ENCODE measurements around the gene CX3CL1. TPM values are rescaled to one million over a fixed set of nuclear protein-coding genes. Genes with fewer than 3 reads are reported as not detected.

The CX3CL1 gene
- total and polyA plus RNA-seq, 10 of the 15 experiments (the other 5 are each of a cell fraction or from before 2014, with no cell fraction given): 0.03 to 1.2 (median 0.46) TPM

DNA sequence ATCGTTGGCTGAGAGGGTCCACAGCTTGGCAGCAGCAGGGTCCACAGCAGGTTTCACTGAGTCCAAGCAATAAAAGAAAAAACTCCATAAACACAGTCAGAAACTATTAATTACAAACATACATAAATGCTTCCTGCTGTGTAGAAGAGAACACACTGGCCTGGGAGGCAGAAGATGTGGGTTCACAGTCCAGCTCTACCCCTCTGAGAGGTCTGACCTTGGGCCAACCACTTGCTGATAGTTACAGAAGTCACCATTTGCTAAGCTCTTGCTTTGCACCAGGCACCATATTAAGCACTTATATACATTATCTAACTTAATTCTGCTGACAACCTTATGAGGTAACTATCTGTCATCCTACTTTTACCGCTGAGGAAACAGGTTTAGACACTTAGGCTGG is 60.2 kb downstream of the CX3CL1 start (continued):
- TF ChIP-seq, protein P1, sequence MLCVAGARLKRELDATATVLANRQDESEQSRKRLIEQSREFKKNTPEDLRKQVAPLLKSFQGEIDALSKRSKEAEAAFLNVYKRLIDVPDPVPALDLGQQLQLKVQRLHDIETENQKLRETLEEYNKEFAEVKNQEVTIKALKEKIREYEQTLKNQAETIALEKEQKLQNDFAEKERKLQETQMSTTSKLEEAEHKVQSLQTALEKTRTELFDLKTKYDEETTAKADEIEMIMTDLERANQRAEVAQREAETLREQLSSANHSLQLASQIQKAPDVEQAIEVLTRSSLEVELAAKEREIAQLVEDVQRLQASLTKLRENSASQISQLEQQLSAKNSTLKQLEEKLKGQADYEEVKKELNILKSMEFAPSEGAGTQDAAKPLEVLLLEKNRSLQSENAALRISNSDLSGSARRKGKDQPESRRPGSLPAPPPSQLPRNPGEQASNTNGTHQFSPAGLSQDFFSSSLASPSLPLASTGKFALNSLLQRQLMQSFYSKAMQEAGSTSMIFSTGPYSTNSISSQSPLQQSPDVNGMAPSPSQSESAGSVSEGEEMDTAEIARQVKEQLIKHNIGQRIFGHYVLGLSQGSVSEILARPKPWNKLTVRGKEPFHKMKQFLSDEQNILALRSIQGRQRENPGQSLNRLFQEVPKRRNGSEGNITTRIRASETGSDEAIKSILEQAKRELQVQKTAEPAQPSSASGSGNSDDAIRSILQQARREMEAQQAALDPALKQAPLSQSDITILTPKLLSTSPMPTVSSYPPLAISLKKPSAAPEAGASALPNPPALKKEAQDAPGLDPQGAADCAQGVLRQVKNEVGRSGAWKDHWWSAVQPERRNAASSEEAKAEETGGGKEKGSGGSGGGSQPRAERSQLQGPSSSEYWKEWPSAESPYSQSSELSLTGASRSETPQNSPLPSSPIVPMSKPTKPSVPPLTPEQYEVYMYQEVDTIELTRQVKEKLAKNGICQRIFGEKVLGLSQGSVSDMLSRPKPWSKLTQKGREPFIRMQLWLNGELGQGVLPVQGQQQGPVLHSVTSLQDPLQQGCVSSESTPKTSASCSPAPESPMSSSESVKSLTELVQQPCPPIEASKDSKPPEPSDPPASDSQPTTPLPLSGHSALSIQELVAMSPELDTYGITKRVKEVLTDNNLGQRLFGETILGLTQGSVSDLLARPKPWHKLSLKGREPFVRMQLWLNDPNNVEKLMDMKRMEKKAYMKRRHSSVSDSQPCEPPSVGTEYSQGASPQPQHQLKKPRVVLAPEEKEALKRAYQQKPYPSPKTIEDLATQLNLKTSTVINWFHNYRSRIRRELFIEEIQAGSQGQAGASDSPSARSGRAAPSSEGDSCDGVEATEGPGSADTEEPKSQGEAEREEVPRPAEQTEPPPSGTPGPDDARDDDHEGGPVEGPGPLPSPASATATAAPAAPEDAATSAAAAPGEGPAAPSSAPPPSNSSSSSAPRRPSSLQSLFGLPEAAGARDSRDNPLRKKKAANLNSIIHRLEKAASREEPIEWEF (IDR thresholded peaks at IDR 0.05; ENCODE audit: insufficient replicate concordance, low read depth, low read length): no peak
- no peak for TF ChIP-seq RCOR1 (conservative IDR thresholded peaks at IDR 0.05; ENCODE audit: low read depth, low read length)
- TF ChIP-seq, protein P2, sequence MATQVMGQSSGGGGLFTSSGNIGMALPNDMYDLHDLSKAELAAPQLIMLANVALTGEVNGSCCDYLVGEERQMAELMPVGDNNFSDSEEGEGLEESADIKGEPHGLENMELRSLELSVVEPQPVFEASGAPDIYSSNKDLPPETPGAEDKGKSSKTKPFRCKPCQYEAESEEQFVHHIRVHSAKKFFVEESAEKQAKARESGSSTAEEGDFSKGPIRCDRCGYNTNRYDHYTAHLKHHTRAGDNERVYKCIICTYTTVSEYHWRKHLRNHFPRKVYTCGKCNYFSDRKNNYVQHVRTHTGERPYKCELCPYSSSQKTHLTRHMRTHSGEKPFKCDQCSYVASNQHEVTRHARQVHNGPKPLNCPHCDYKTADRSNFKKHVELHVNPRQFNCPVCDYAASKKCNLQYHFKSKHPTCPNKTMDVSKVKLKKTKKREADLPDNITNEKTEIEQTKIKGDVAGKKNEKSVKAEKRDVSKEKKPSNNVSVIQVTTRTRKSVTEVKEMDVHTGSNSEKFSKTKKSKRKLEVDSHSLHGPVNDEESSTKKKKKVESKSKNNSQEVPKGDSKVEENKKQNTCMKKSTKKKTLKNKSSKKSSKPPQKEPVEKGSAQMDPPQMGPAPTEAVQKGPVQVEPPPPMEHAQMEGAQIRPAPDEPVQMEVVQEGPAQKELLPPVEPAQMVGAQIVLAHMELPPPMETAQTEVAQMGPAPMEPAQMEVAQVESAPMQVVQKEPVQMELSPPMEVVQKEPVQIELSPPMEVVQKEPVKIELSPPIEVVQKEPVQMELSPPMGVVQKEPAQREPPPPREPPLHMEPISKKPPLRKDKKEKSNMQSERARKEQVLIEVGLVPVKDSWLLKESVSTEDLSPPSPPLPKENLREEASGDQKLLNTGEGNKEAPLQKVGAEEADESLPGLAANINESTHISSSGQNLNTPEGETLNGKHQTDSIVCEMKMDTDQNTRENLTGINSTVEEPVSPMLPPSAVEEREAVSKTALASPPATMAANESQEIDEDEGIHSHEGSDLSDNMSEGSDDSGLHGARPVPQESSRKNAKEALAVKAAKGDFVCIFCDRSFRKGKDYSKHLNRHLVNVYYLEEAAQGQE (IDR thresholded peaks at IDR 0.05; ENCODE audit: low read depth, low read length): no peak
- no peak for TF ChIP-seq SREBF1 (IDR thresholded peaks at IDR 0.05; ENCODE audit: low read length)
- no peak for TF ChIP-seq STAT3 (IDR thresholded peaks at IDR 0.05; ENCODE audit: low read depth, low read length)
- no peak for TF ChIP-seq NR2C1 (IDR thresholded peaks at IDR 0.05)
- TF ChIP-seq LARP7 (IDR thresholded peaks at IDR 0.05): no peak
- TF ChIP-seq, protein P3, sequence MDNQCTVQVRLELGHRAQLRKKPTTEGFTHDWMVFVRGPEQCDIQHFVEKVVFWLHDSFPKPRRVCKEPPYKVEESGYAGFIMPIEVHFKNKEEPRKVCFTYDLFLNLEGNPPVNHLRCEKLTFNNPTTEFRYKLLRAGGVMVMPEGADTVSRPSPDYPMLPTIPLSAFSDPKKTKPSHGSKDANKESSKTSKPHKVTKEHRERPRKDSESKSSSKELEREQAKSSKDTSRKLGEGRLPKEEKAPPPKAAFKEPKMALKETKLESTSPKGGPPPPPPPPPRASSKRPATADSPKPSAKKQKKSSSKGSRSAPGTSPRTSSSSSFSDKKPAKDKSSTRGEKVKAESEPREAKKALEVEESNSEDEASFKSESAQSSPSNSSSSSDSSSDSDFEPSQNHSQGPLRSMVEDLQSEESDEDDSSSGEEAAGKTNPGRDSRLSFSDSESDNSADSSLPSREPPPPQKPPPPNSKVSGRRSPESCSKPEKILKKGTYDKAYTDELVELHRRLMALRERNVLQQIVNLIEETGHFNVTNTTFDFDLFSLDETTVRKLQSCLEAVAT (IDR thresholded peaks at IDR 0.05): no peak
- TF ChIP-seq MEF2A (IDR thresholded peaks at IDR 0.05; ENCODE audit: insufficient read depth, low read depth, low read length): no peak
- no peak for TF ChIP-seq SUPT20H (IDR thresholded peaks at IDR 0.05; ENCODE audit: borderline replicate concordance, control insufficient read depth, low read depth, low read length)
- no peak for TF ChIP-seq SMAD1 (IDR thresholded peaks at IDR 0.05; ENCODE audit: low read depth, partially characterized antibody)
- TF ChIP-seq EZH2 (IDR thresholded peaks at IDR 0.05; ENCODE audit: borderline replicate concordance, control insufficient read depth, low read depth, low read length): no peak
- TF ChIP-seq NR2C2 (IDR thresholded peaks at IDR 0.05; ENCODE audit: borderline replicate concordance, control insufficient read depth, insufficient read length, low read depth): no peak
- TF ChIP-seq JUND (IDR thresholded peaks at IDR 0.05; ENCODE audit: low read depth, low read length): no peak
- TF ChIP-seq, protein P4, sequence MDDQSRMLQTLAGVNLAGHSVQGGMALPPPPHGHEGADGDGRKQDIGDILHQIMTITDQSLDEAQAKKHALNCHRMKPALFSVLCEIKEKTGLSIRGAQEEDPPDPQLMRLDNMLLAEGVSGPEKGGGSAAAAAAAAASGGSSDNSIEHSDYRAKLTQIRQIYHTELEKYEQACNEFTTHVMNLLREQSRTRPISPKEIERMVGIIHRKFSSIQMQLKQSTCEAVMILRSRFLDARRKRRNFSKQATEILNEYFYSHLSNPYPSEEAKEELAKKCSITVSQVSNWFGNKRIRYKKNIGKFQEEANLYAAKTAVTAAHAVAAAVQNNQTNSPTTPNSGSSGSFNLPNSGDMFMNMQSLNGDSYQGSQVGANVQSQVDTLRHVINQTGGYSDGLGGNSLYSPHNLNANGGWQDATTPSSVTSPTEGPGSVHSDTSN (IDR thresholded peaks at IDR 0.05; ENCODE audit: insufficient replicate concordance, low read depth, low read length): no peak
